ENCODE results near the gene ACAD8.

Gene ACAD8

DNA sequence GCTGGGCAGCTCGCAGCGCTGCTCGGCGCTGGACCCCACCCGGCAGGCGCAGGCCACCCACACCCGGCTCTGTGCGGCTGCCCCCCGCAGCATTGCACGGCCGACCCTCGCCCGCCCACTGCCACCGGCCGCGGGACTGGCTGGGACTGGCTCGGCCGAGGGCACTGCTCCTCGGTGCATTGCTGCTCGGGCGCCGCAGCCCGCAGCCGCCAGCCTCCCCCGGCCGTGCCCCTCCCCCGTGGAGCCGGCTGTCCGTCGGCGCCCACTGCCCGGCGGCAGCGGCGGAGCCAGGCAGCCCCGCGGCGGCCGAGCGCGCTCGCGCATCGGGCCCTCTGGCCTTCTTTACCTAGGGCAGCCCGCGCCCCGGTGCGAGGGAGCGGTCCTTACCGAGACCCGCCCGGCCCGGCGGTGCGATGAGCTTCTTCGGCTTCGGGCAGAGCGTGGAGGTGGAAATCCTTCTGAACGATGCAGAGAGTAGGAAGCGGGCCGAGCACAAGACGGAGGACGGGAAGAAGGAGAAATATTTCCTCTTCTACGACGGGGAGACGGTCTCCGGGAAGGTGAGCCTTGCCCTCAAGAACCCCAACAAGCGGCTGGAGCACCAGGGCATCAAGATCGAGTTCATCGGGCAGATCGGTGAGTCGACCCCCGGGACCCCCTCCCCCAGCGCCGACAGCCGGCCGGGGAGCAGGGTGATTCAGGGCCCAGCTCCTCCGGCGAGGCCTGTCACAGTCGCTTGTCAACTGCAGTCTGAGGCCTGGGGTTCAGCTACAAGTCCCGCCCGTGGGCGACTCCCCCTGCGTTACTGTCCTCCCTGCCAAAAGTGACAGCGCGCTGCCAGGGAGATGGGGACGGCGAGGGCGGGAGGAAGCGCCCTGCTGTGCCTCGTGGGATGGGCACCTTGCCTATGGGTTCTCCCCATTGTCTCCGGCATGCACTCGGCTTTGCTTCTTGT is 28.4 kb upstream of the ACAD8 start:
- Histone ChIP-seq H3K9ac (ENCODE audit: low read length in 5 of 5) (peak overlapping the region; percentile 56 to 95 (median 94)), H3K27me3 (ENCODE audit: control insufficient read depth in 5 of 5, insufficient read depth in 4 of 5, low read length in 5 of 5) (no peaks in the 10 kb centered on the region), H3K4me3 (ENCODE audit: low read depth in 1 of 5, low read length in 5 of 5) (peak overlapping the region; percentile 79 to 96 (median 93)), H3K9me3 (ENCODE audit: control insufficient read depth in 5 of 5, low read length in 5 of 5) (no peaks in the 10 kb centered on the region), H3K36me3 (ENCODE audit: control insufficient read depth in 5 of 5, insufficient read depth in 5 of 5, low read length in 5 of 5) (peaks cover 0 to 5% (median 0%) of the 10 kb centered on the region in 5 donors), H3K4me1 (ENCODE audit: control insufficient read depth in 5 of 5, insufficient read depth in 5 of 5, low read length in 5 of 5) (peaks cover 6 to 44% (median 35%) of the 10 kb centered on the region in 5 donors), H3K27ac (ENCODE audit: low read depth, low read length) (peak overlapping the region; percentile 99)

DNA sequence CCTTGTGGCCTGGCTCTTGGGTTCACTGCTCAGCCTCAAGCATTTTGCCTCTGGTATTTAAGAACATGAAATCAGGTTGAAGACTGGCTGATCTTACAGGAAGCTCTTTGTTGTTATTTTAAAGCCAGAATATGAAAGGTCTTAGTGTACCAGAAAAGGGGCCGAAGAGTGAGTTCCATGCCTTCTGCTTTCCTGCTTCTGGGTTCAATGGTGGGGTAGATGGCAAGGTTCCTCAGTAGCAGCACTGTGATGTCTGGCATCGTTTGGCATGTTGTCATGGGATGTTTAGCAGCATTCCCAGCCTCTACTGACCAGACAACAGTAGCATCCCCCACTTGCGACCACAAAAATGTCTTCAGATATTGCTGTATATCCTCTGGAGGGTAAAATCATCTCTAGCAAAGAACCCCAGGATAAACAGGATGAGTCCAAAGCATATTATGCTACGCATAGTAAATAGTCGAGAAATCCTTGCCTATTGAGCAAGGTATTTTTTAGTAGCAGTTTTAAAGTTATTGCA is 26.5 kb upstream of the ACAD8 start:
- H3K36me3 ChIP-seq (ENCODE audit: control insufficient read depth in 5 of 5, insufficient read depth in 5 of 5, low read length in 5 of 5): peaks cover 0 to 4% (median 0%) of the 10 kb centered on the region in 5 donors
- H3K4me3 ChIP-seq (ENCODE audit: low read depth in 1 of 5, low read length in 5 of 5): no peak overlapping the region
- H3K9me3 ChIP-seq (ENCODE audit: control insufficient read depth in 5 of 5, low read length in 5 of 5): no peaks in the 10 kb centered on the region
- H3K4me1 ChIP-seq (ENCODE audit: control insufficient read depth in 5 of 5, insufficient read depth in 5 of 5, low read length in 5 of 5): peaks cover 6 to 55% (median 37%) of the 10 kb centered on the region in 5 donors
- H3K27ac ChIP-seq (ENCODE audit: low read depth, low read length): no peak overlapping the region
- H3K9ac ChIP-seq (ENCODE audit: low read length in 5 of 5): peak overlapping the region in 2 of 5 donors; percentile 29 to 48
- no peaks in the 10 kb centered on the region for H3K27me3 ChIP-seq (ENCODE audit: control insufficient read depth in 5 of 5, insufficient read depth in 4 of 5, low read length in 5 of 5)

GRCh38 chr11:134228625-134229024 is 24.7 kb upstream of the ACAD8 start:
- Histone ChIP-seq H3K4me1 (ENCODE audit: control insufficient read depth in 5 of 5, insufficient read depth in 5 of 5, low read length in 5 of 5) (peaks cover 6 to 54% (median 33%) of the 10 kb centered on the region in 5 donors), H3K9ac (ENCODE audit: low read length in 5 of 5) (no peak overlapping the region), H3K9me3 (ENCODE audit: control insufficient read depth in 5 of 5, low read length in 5 of 5) (no peaks in the 10 kb centered on the region), H3K27me3 (ENCODE audit: control insufficient read depth in 5 of 5, insufficient read depth in 4 of 5, low read length in 5 of 5) (no peaks in the 10 kb centered on the region), H3K4me3 (ENCODE audit: low read depth in 1 of 5, low read length in 5 of 5) (no peak overlapping the region), H3K36me3 (ENCODE audit: control insufficient read depth in 5 of 5, insufficient read depth in 5 of 5, low read length in 5 of 5) (peaks cover 0 to 7% (median 0%) of the 10 kb centered on the region in 5 donors), H3K27ac (ENCODE audit: low read depth, low read length) (no peak overlapping the region)

DNA sequence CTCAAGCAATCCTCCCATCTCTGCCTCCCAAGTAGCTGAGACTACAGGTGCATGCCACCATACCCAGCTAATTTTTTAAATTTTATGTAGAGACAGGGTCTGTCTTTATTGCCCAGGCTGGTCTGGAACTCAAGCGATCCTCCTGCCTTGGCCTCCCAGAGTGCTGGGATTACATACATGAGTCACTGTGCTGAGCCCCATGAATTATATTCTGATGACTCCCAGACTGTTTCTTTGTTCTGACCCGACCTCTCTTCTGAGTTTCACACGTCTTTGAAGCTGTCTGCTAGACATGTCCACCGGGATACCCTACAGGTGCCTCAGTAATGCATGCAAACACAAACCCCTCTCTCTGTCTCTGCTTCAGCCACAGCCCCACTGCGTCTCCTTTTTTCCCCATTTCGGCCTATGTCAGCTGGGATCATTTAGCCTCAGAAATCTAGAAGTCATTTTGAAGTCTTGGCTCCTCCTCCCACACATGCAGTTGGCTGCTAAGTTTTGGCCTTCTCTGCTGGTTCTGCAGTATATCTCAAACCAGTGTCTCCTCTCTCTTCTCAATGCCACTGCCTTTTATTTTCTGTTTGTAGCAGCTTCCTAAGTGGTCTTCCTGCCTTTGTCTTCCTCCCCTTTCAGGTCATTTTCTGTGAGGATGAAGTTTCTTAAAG is 24.1 kb upstream of the ACAD8 start:
- H3K9me3 ChIP-seq (ENCODE audit: control insufficient read depth in 5 of 5, low read length in 5 of 5): no peaks in the 10 kb centered on the region
- no peak overlapping the region for H3K4me3 ChIP-seq (ENCODE audit: low read depth in 1 of 5, low read length in 5 of 5)
- H3K27ac ChIP-seq (ENCODE audit: low read depth, low read length): no peak overlapping the region
- peaks cover 6 to 54% (median 33%) of the 10 kb centered on the region in 5 donors for H3K4me1 ChIP-seq (ENCODE audit: control insufficient read depth in 5 of 5, insufficient read depth in 5 of 5, low read length in 5 of 5)
- peaks cover 0 to 7% (median 2%) of the 10 kb centered on the region in 5 donors for H3K36me3 ChIP-seq (ENCODE audit: control insufficient read depth in 5 of 5, insufficient read depth in 5 of 5, low read length in 5 of 5)
- no peak overlapping the region for H3K9ac ChIP-seq (ENCODE audit: low read length in 5 of 5)
- no peaks in the 10 kb centered on the region for H3K27me3 ChIP-seq (ENCODE audit: control insufficient read depth in 5 of 5, insufficient read depth in 4 of 5, low read length in 5 of 5)

- no peak overlapping the region for H3K9ac ChIP-seq (ENCODE audit: low read length in 5 of 5)
Observed at GRCh38 chr11:134230339-134230738, 23.0 kb upstream of the ACAD8 start.

DNA sequence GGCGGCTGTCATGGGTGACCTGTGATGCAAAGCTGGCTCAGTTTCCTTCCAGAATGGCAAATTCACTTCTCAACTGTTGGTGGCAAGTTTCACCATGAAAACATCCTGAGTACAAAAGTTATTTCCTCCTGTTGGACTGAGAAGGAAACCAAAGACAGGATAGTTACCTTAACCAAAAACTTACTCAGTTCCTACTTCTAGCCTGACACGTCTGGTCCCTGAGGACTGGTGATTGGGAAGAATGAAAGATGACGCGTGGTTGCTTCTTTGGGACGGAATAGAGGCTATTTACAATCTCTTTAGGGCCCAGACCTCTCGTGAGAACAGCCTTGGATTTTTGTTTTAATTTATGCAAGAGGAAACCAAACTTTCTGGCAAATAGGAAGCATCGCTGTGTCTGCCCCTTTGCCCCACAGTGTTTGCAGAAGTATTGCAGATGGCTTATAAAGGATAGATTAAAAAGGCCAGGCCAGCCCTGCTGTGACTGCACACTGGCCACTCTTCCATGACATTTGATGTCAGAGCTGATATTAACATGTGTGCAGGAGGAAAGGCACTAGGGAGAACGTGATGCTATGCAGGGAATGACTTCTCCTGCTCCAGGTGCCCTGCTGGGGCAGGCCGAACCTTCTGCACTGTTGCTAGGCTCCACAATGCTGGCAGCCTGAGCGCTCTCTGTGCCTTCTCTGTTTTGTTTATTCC is 21.3 kb upstream of the ACAD8 start:
- Histone ChIP-seq H3K9me3 (ENCODE audit: control insufficient read depth in 5 of 5, low read length in 5 of 5) (no peaks in the 10 kb centered on the region), H3K36me3 (ENCODE audit: control insufficient read depth in 5 of 5, insufficient read depth in 5 of 5, low read length in 5 of 5) (peaks cover 4 to 25% (median 21%) of the 10 kb centered on the region in 5 donors), H3K4me1 (ENCODE audit: control insufficient read depth in 5 of 5, insufficient read depth in 5 of 5, low read length in 5 of 5) (peaks cover 0 to 33% (median 12%) of the 10 kb centered on the region in 5 donors), H3K27ac (ENCODE audit: low read depth, low read length) (no peak overlapping the region), H3K27me3 (ENCODE audit: control insufficient read depth in 5 of 5, insufficient read depth in 4 of 5, low read length in 5 of 5) (no peaks in the 10 kb centered on the region), H3K9ac (ENCODE audit: low read length in 5 of 5) (peak overlapping the region in 1 of 5 donors; percentile 1), H3K4me3 (ENCODE audit: low read depth in 1 of 5, low read length in 5 of 5) (no peak overlapping the region)

More at GRCh38 chr11:134230339-134230738, 23.0 kb upstream of the ACAD8 start:
- H3K36me3 ChIP-seq (ENCODE audit: control insufficient read depth in 5 of 5, insufficient read depth in 5 of 5, low read length in 5 of 5): peaks cover 0 to 13% (median 10%) of the 10 kb centered on the region in 5 donors
- H3K27me3 ChIP-seq (ENCODE audit: control insufficient read depth in 5 of 5, insufficient read depth in 4 of 5, low read length in 5 of 5): no peaks in the 10 kb centered on the region
- H3K9me3 ChIP-seq (ENCODE audit: control insufficient read depth in 5 of 5, low read length in 5 of 5): no peaks in the 10 kb centered on the region
- H3K27ac ChIP-seq (ENCODE audit: low read depth, low read length): no peak overlapping the region
- peaks cover 6 to 50% (median 29%) of the 10 kb centered on the region in 5 donors for H3K4me1 ChIP-seq (ENCODE audit: control insufficient read depth in 5 of 5, insufficient read depth in 5 of 5, low read length in 5 of 5)
- H3K4me3 ChIP-seq (ENCODE audit: low read depth in 1 of 5, low read length in 5 of 5): no peak overlapping the region

DNA sequence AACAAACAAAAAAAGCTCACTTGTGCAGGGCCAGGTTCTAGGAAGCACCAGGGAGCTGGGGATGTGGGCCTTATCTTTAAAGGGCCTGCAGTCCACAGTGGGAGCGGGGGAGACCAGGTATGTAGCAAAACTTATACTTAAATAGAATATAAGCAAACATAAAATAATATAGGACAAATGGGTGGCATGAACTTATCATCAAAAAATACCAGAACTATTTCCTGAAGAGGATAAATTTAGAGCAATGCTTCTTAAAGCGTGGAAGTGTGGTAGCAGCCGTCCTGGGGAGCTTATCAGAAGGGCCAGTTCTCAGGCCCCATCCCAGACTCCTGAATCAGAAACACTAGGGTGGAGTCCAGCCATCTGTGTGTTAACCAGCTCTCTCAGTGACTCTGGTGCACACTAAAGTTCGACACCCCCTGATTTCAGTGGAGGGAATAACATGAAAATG is 19.6 kb upstream of the ACAD8 start:
- H3K36me3 ChIP-seq (ENCODE audit: control insufficient read depth in 5 of 5, insufficient read depth in 5 of 5, low read length in 5 of 5): peaks cover 4 to 32% (median 26%) of the 10 kb centered on the region in 5 donors
- no peak overlapping the region for H3K4me3 ChIP-seq (ENCODE audit: low read depth in 1 of 5, low read length in 5 of 5)
- H3K27ac ChIP-seq (ENCODE audit: low read depth, low read length): no peak overlapping the region
- H3K27me3 ChIP-seq (ENCODE audit: control insufficient read depth in 5 of 5, insufficient read depth in 4 of 5, low read length in 5 of 5): no peaks in the 10 kb centered on the region
- peaks cover 0 to 31% (median 12%) of the 10 kb centered on the region in 5 donors for H3K4me1 ChIP-seq (ENCODE audit: control insufficient read depth in 5 of 5, insufficient read depth in 5 of 5, low read length in 5 of 5)
- no peak overlapping the region for H3K9ac ChIP-seq (ENCODE audit: low read length in 5 of 5)
- H3K9me3 ChIP-seq (ENCODE audit: control insufficient read depth in 5 of 5, low read length in 5 of 5): no peaks in the 10 kb centered on the region

DNA sequence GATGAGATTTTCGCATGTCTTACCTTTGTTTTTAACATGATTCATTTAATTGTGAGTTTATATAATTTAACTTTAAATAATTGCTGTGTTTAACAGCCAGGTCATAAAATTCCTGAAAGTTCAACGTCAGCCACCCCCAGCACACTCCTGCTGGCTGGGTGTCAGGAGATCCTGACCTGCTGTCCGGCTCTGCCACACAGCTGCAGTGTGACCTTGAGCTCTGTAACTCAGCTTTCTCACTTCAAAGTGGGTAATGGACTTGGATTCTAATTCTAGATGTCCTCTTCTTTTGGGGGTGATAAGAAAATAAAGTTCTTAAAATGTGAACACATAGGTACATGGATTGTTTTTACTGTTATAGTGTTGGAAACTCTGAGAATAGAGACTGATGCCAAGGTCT is 18.0 kb upstream of the ACAD8 start:
- Histone ChIP-seq H3K9ac (ENCODE audit: low read length in 5 of 5) (no peak overlapping the region), H3K27me3 (ENCODE audit: control insufficient read depth in 5 of 5, insufficient read depth in 4 of 5, low read length in 5 of 5) (no peaks in the 10 kb centered on the region), H3K9me3 (ENCODE audit: control insufficient read depth in 5 of 5, low read length in 5 of 5) (no peaks in the 10 kb centered on the region), H3K4me3 (ENCODE audit: low read depth in 1 of 5, low read length in 5 of 5) (no peak overlapping the region), H3K36me3 (ENCODE audit: control insufficient read depth in 5 of 5, insufficient read depth in 5 of 5, low read length in 5 of 5) (peaks cover 15 to 46% (median 40%) of the 10 kb centered on the region in 5 donors), H3K27ac (ENCODE audit: low read depth, low read length) (no peak overlapping the region), H3K4me1 (ENCODE audit: control insufficient read depth in 5 of 5, insufficient read depth in 5 of 5, low read length in 5 of 5) (peaks cover 0 to 20% (median 6%) of the 10 kb centered on the region in 5 donors)

DNA sequence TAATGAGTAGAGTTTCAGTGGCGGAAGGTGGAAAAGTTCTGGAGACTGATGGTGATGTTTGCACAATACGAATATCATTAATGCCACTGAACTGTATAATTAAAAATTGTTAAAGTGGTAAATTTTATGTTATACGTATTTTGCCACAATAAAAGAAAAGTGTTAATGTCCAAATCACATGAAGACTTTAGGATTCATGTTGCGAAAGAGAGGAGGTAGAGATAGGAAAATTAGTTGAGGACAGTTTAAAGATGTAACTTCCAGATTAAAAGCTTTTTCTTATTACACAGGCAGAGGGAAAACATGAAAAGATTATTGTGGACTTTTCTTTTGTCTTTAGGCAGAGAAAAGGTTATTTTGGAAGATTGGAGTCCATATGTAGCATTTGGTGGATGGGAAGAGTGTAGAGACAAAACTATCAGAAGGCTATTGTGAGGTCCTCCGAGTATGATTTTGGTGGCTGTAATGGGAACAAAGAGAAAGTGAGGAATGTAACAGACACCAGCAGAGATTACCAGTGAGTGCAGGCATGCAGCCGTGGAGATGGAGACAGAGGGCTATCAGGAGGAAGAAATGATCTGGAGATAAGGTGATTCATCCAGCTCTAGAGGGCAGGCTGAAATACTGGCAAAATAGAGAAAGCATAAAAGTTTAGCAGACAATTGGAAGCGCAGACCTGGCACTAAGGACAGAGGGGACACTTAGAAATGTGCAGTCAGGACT is 16.4 kb upstream of the ACAD8 start:
- Histone ChIP-seq H3K36me3 (ENCODE audit: control insufficient read depth in 5 of 5, insufficient read depth in 5 of 5, low read length in 5 of 5) (peaks cover 15 to 58% (median 55%) of the 10 kb centered on the region in 5 donors), H3K9me3 (ENCODE audit: control insufficient read depth in 5 of 5, low read length in 5 of 5) (no peaks in the 10 kb centered on the region), H3K9ac (ENCODE audit: low read length in 5 of 5) (no peak overlapping the region), H3K27me3 (ENCODE audit: control insufficient read depth in 5 of 5, insufficient read depth in 4 of 5, low read length in 5 of 5) (no peaks in the 10 kb centered on the region), H3K4me1 (ENCODE audit: control insufficient read depth in 5 of 5, insufficient read depth in 5 of 5, low read length in 5 of 5) (peaks cover 0 to 6% (median 3%) of the 10 kb centered on the region in 5 donors), H3K27ac (ENCODE audit: low read depth, low read length) (no peak overlapping the region), H3K4me3 (ENCODE audit: low read depth in 1 of 5, low read length in 5 of 5) (no peak overlapping the region)

Data from subcutaneous abdominal adipose tissue (tissue), 5 donors.